GM19238 (cell line): Measurements from ENCODE around the gene SLC13A5.
"Not testable (repeated sequence)": the region's sequence is repeated elsewhere in the genome, so short reads cannot be mapped to it uniquely, and the experiment has no call there.

Experiments used
- DNase-seq: peaks from one replicate; pipeline ENCODE4 v3.0.0; 2011; ENCODE audit warnings: low spot score; ENCODE audit not compliant: insufficient read length

Gene SLC13A5

DNA sequence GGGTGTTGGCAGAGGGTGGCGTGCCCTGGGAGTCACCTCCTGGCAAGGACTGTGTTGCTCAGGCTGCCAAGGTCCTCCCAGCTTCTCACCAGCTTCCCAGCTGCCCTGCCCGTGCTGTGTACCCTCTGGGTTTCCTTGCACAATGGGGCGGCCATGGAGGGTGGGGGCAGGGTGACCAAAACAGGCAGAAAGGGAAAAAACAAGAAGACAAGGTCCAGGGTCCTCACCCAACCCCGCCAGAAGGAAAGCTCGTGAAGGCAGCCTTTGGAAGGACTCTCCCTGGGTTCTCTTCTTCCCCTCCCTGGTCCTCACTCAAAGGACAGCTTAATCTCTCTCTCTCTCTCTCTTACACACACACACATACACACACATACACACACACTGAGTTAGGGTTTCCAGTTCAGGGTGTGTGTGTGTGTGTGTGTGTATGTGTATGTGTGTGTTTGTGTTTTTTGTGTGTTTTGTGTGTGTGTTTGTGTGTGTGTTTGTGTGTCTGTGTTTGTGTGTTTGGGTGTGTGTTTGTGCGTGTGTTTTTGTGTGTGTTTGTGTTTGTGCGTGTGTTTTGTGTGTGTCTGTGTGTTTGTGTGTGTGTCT is 2.0 kb downstream of the SLC13A5 start:
- no peak for DNase-seq

DNA sequence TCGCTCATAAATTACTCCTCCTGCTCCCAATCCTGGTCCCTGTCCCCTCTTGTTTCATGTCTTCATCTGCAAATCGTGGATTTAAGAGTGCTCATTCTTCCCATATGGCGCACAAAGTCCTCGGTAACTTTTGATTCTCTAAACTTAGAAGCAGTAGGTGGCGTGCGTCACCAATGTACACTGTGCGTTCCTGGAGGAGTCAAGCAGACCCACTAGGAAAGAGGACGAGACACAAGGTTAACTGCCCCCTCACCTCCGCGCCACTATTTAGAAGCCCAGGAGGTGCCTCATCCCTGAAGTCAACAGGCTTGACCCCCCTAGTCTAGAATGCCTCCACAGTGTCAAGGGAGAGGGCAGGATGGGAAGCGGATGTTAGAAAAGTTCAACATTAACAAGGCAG is 2.9 kb downstream of the SLC13A5 start:
- DNase-seq: no peak

DNA sequence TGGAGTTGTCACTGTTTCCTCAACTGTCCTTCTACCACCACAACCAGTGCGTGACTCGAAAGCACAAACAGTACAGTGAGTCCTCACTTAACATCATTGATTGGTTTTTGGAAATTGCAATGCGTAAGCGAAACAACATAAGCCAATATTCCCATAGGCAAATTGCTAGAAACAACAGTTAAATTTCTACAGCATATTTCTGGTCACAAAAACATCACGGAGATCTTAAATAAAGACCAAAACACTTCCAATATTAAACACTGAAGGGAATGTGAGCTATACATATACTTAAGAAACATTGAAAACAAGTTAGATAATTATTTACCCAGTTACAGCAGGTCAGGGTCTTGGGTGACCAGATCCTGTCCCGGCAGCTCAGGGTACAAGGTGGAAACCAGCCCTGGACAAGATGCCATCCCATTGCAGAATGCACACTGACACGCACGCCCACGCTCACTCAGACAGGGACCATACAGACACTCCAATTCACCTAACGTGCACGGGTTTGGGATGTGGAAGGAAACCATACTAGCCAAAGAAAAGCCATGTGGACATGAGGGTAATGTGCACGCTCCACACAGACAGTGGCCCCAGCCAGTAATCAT is 4.7 kb downstream of the SLC13A5 start:
- no peak for DNase-seq

DNA sequence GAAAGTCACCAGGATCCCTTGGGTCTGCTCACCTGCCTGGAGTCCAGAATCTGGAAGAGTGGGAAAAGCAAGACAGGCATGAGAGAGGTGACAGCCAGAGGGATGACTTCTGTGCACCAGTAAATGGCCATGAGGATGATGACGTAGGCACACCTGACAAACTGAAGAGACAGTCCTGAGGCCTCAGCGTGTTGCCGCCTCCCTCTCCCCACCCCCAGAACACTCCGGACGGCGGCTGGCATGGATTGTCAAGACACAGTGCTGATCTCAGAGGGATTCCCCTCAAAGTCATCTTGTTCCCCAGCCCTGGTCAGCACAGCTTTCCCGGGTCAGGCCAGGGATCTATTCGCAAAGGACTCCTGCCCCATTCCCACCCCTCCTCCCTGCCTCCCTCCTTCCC is 6.2 kb downstream of the SLC13A5 start:
- no peak for DNase-seq

DNA sequence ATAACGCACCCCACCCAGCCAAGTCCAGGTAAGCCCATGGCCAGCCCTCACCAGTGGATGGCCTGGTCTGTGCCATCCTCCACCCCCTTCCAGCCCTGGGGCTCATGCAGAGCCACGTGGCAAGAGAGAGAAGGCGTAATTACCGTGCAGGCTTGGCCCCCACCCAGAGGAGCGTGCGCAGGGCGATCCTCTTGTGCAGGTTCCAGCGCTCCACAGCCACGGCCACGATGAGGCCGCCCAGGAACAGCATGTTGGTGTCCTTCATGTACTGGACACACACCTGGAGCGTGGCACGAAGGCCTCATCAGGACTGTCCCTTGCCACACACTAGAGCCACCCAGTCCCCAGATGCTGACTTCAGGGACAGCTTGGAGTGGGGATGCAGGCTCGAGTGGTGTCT is 6.7 kb downstream of the SLC13A5 start:
- DNase-seq: no peak

DNA sequence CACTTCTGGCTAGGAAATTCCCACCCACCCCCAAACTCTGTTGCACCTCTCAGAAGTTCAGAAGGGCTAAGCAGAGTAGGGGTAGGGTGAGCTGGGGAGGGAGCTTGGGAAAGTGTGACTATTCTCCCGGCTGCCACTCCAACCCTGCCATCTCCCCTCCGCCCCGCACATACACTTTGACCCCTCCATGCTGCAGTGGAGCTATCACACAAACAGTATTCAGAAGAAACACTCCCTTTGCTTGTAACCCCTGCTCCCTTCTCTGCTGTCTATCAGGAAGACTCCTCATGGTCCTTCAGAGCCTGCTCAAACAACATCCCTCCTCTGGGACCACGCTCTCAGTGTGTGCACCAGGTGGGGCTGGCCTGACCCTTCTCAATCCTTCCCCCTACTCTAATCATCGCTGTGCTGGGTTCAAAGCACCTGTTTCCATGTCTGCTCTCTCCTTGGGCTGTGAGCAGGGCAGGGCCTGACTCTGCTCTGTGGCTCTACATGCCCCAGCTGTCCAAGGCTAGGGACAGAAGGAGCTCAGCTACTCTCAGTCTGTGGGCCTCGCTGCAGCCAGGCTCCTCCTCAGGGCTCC is 8.6 kb downstream of the SLC13A5 start:
- no peak for DNase-seq

DNA sequence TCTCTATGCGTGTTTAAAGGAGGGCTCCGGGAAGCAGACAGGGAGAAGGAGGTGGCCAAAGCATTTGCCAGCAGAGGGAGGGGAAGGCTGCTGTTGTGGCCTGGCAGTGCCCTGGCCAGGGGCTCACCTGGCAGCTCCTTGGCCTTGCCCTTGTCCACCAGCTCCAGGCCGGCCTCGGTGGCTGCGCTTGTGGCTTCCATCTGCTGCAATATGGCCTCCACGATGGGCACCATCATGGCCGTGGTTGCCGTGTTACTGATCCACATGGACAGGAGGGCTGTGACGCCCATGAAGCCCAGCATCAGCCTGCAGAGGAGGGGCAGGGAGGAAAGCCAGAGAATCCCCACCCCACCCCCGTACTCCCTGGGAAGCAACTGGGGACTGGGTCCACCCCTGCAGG is 9.4 kb downstream of the SLC13A5 start:
- DNase-seq: no peak

DNA sequence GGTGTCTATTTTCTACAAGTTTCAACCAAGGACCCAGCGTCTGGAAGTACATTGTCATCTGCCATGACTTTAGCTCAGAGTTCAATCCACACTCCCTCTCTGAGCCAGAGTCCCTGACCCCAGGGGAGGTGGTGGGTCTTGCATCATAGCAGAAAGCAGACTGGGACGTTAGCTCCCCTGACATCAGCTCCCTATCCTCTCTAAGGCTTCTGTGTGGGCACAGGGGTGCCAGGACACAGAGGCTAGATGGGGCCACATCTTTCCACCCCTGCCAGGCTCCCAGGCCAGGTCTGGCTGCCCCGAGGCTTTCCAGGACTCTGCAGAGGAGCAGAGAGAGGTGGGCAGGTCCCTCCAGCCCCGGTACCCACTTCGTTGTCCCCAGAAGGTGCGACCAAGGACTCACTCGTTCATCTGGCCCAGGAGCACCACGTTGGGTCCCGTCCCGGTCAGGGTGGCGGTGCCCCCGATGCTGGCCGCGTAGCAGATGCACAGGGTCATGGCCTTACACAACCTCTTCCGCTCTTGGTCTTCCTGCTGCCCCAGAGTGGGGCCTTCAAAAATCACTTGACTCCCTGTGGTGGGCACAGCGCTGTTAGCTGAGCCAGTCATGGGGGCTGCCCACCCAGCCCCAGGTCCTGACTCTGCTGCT is 10.5 kb downstream of the SLC13A5 start:
- DNase-seq: no peak

DNA sequence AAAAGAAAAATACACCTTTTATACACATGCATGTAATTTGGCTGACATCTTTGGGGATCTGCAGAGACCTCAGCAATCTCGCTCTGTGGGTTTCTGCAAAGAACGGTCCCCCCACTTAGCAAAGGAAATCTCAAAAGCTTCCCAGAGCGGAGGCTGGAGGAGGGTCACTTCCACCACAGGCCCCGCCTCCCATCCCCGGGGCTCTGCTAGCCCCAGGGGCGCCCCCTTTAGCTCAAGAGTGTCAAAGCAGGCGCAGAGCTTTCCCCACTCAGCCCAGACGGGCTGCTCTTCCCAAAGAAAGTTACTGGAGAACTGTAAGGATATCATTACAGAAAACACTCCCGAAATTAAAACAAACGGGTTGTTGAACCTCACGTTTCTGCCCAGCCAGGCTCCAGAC is 11.4 kb downstream of the SLC13A5 start:
- DNase-seq: peak; percentile 46

DNA sequence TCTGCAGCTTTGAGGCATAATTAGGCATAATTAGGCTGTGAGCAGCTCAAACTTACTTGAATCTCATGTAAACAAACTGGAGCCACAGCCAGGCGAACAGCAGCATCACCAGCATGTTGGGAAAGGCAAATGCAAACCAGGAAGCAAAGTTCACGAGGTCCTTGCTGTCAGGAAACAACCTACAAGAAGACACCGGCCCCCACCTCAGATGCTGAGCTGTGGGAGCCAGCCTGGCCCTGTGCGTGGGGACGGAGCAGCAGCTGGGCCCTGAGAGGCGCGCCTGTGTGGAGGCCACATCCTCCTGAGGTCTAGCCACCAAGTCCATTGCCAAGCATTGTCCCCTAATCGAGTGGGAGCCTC is 12.2 kb downstream of the SLC13A5 start:
- no peak for DNase-seq

DNA sequence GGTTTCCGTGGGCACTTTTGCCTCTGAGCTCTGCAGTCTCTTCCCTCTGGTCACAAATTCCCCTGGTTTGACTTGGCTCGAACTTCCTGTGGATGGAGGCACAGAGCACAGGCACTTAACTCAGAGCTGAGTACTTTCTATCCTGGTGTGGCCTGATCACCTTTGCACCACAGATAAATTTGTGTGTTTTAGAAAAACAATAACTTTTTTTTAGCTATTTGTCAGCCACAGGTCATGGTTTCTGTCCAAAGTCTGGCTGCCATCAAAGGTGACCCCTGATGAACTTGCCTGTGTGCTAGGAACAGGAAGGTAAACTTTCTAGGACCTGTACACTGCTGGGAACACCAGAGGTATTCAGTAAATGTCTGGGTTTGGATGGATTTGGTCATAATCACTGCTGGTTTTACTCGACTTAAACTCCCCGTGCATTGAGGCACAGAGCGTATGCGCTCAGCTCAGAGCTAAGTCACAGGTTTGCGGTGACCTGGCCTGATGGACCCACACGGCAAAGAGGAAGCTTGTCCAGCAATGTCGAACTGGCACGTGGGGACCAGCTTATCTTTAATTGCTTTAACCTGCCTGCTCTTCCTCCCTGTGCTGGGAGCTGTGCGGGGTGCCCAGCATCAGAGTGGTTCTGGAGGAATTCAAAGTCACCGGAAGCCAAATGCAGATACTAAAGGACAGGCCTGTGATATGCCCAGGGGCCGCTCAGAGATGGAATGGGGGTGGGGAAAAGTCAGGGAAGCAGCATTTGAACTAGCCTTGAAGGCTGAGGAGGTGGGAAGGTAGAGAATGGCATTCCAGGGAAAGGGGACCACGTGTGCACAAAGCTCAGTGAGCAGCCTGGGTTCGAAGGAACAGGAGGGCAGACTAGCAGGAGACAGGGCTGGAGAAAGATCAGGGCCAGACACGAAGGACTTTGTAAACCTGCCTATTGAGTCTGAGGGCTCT is 12.9 kb downstream of the SLC13A5 start:
- no peak for DNase-seq

DNA sequence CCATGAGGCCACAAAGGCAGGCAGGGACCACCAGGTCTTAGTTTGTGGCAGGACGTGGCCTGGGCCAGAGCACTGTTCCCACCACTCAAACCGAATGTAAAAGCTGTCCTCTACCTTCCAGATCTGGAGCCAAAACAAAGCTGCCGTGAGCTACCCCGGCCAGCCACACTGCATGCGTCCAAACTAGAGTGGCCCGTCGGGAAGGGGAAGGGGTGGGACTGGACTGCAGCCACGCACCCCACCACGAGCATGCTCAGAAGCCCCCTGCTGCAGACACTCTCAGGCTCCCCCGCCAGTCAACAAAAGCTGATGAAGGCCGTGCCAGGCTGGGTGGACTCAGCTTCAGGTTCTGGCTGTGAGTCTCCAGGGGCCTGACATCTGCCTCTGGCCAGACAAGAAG is 15.2 kb downstream of the SLC13A5 start:
- DNase-seq: no peak

DNA sequence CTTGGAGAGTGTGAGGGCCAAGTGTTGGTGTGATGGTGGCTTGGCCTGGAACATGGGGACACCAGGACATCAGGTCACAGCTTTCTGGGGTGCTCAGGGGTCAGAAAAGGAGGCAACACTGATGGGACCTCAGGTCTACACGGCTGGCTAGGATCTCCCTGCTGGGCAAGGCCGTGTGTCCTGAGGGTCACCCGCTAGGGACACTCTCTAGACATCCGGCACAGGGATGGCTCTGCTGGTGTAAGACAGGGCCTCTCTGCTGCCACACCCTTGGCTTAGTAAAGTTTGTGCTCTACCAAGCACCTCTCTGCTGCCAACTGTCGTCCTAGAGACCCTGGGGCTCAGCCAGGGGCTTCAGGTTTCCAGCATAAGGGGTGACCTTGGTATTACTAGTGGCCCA is 16.3 kb downstream of the SLC13A5 start:
- DNase-seq: no peak

DNA sequence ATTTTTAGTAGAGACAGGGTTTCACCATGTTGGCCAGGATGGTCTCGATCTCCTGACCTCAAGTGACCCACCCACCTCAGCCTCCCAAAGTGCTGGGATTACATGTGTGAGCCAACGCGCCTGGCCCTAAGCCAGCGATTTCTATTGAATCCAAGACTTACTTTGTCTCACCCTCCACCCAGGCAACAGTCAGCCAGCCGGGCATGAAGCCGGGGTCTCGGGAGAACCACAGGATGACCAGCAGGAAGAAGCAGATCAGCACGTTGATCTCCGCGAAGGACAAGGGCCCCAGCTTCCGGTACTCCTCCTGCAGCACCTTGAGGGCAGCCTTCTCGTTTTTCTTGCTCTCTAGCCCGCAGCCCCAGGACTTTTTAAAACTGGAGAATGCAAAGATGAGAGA is 17.6 kb downstream of the SLC13A5 start:
- no peak for DNase-seq

DNA sequence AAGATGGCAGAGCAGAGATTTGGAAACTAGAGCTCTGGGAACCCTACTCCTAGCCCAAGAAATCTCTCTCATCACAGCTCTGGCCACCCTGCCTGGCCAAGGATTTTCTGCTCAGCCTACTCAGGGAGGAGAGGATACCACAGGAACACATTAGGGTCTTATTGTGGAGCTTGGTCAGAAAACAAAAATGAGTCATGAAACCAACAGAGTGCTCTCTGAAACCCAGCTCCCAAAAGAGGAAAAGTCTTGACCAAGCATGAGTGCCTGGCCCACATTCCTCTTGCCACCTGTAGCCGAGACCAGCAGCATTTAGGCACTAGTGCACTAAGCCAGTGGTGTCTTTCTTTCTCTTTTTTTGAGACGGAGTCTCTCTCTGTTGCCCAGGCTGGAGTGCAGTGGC is 18.1 kb downstream of the SLC13A5 start:
- DNase-seq: no peak

DNA sequence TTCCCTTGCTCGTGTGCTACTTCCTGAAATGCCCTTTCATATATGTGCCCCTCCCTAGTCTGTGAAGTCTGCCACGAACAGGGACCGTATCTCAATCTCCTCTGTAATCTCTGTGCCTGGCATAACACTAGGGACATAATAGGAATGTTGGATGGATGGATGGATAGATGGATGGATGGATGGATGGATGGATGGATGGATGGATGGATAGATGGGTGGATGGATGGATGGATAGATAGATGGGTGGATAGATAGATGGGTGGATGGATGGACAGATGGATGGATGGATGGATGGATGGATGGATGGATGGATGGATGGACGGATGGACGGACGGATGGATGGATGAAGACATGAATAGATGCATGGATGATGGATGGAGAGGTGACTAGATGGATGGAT is 21.2 kb downstream of the SLC13A5 start:
- not testable (repeated sequence) for DNase-seq

DNA sequence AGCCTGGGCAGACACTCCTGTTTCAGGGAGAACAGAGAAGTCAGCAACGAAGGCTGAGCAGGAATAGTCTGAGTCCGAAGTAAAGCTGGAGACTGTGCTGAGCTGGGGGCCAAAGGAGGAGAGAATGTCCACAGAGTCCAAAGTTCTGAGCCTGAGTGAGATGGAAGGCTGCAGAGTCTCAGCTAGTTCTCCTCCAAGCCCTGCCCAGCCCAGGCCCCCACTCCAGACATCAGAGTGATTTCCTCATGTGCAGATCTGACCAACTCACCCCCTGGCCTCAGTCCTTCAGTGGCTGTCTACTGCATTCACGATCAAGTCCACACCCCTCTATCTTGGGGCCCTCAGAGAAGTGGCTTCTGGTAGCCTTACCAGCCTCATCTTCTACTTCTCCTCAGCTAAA is 21.6 kb downstream of the SLC13A5 start:
- DNase-seq: no peak

DNA sequence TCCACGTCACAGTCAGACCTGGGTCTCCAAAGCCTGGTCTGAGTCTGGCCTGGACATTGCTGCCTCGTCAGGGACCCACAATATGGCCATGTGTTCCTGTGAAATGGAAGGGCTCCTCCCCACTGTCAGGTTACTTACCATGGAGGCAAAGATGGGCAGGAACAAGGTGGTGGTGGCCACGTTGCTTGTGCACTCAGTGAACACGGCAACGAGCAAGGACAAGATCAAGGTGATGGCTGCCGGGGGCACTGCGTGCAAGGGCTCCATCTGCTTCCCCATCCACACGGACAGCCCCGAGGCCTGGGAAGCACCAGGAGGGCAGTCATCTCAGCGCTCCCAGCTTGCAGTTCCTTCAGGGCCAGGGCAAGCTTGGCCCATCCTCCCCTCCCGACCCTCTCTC is 22.5 kb downstream of the SLC13A5 start:
- DNase-seq: no peak

DNA sequence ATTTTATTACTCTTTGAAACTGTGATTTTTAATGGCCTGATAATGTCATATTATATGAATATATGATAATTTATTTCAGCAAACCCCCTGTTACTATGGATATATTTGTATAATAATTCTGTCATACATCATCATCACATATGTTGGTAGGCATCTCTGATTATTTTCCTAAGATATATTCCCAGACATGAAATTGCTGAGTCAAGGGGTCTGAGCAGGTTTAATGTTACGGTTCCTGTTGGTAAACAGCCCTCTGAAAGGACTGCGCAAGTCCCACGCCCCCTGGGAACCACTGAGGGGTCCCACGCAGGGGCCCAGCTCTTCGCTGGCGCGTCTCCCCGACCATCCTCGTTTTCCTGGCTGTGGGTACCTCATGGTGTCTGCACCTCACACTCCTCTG is 24.2 kb downstream of the SLC13A5 start:
- no peak for DNase-seq

DNA sequence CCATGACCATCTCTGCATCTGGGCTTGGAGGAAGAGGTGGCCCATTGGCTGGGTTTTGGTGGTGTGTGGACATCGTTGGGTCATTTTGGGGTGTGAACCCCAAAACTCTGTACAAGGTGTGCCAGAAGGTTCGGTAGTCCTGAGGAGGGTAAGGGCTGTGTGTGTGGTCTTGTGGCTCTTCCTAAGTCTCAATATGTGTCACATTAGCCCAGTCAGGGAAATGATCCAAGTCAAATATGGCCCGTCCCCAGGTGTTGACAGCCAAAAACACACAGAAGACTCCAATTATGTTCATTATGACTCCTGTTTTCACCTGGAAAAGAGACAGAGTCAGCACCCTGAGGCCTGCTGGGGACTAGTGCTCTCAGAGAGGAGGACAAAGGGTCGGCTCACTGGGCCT is 27.1 kb downstream of the SLC13A5 start:
- no peak for DNase-seq

DNA sequence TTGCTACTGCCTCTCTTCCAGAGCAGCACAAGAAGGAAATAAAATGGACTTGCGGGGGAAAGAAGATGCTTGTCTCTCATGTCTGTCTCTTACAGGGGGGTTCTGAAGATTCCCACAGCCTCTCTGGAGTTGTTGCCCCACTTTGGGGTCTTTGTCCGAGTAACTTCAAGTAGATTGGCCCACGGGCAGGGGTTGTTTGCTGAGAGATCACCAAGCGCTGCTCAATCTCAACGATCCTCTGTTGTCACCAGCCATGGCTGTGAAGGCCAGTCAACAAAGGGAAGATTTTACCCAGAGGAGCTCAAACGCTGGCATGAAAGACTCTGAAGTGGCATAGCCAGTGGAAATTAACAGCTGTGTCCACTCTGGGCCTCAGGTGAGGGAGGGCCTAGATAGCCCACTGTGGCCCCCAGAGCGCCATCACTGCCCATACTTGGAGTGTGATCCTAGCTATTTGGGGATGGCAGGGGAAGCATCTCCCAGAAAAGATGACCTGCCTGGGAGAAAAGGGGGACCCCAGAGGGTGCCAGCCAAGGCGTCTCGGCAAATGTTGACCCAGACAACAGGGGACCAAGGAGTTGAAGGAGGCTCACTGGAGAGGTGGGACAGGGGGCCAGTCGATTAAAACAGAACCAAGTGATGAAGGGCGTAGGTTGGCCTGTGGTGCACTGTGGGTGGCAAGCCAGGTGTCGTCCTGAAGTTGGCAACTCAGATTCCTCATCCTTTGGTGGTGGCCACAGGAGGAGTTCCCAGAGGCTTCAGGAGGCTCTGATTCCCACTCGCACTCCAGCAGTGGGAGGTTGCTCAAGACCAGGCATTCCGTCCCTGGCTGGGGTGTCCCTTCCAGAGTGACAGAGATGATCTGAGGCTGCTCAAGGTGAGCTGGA is 28.0 kb downstream of the SLC13A5 start:
- no peak for DNase-seq
